Keratinocyte (primary cell): Measurements from ENCODE around the gene TFPI.

Experiments used
- EZH2 ChIP-seq: IDR thresholded peaks from one replicate; pipeline ENCODE4 v1.6.1; 2012; ENCODE audit warnings: inconsistent platforms, mild to moderate bottlenecking, low read length, moderate library complexity
- TF ChIP-seq, protein P1 (sequence below), 3 experiments: IDR thresholded peaks in 1 of 3; conservative IDR thresholded peaks in 1 of 3; optimal IDR thresholded peaks in 1 of 3; 2 replicates in 2 of 3; 3 replicates in 1 of 3; pipeline versions ENCODE3 to v1.5.1; 2011; ENCODE audit warnings: low read length in 3 of 3, mild to moderate bottlenecking in 3 of 3, moderate library complexity in 2 of 3, control low read depth in 1 of 3, inconsistent platforms in 1 of 3; ENCODE audit not compliant: insufficient read depth in 2 of 3; ENCODE audit errors: extremely low read depth in 1 of 3

DNA sequence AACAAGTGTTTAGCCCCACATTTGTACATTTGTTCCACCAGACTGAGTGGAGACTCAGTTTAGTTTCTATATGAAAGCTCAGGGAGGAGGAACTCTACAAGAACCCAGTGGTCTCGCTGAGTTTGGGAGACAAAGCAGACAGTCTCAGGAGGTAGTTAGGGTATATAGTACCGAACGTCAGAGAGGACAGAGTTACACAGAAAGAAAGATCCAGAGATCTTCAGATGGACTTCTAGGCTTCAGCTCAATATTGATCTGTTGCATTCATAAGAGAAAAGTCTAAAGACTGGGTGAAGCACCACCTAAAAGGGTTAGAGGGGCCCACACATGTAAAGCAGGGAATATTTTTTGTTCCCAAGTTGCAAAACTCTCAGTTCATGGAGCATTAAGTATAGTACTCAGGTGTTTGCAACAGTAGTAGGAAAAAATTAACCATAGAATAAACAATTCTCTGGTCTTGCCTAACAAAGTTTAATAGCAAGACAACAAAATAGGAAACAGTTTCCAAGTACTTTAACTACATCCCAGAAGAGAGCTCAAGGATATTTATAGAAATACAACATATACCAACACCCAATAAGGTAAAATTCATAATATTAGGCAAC is 4.2 kb downstream of the TFPI start:
- TF ChIP-seq, protein P1, sequence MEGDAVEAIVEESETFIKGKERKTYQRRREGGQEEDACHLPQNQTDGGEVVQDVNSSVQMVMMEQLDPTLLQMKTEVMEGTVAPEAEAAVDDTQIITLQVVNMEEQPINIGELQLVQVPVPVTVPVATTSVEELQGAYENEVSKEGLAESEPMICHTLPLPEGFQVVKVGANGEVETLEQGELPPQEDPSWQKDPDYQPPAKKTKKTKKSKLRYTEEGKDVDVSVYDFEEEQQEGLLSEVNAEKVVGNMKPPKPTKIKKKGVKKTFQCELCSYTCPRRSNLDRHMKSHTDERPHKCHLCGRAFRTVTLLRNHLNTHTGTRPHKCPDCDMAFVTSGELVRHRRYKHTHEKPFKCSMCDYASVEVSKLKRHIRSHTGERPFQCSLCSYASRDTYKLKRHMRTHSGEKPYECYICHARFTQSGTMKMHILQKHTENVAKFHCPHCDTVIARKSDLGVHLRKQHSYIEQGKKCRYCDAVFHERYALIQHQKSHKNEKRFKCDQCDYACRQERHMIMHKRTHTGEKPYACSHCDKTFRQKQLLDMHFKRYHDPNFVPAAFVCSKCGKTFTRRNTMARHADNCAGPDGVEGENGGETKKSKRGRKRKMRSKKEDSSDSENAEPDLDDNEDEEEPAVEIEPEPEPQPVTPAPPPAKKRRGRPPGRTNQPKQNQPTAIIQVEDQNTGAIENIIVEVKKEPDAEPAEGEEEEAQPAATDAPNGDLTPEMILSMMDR (optimal IDR thresholded peaks at IDR 0.05 in 1 of 3, IDR thresholded peaks at IDR 0.05 in 1 of 3, conservative IDR thresholded peaks at IDR 0.05 in 1 of 3; ENCODE audit: extremely low read depth in 1 of 3, insufficient read depth in 2 of 3, low read length in 3 of 3), result no peak
- TF ChIP-seq EZH2, result no peak
